ENCODE results near the gene CIITA.
A peak's percentile ranks its signal among the peaks of the same experiment; 100 is the strongest.

DNA sequence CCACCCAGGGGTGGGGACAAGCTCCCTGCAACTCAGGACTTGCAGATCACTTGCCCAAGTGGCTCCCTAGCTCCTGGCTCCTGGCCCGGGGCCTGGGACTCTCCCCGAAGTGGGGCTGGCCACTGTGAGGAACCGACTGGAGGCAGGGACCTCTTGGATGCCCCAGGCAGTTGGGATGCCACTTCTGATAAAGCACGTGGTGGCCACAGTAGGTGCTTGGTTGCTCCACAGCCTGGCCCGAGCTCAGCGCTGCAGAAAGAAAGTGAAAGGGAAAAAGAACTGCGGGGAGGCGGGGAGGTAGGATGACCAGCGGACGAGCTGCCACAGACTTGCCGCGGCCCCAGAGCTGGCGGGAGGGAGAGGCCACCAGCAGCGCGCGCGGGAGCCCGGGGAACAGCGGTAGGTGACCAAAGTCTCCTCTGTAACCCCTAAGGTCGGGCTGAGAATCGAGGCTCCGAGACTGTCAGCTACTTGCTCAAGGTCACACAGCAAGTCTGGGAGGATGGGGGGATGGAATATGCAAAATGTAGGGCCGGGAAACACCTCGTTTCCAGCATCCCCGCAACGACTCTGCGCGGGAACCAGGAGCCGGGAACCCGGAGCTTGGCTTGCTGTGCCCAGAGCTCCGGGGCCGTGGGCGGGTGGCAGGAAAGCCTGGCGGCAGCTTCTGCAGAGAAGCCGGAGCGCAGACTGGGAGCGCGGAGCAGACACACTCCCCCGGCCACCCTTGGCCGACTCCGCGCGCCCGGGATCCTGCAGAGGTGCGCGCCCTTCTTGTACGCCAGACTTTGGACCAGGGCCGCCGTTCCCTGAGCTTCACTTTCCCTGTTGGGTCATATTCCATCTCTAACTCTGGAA lies 1.9 kb downstream of the CIITA start:
- TF ChIP-seq, protein P1, sequence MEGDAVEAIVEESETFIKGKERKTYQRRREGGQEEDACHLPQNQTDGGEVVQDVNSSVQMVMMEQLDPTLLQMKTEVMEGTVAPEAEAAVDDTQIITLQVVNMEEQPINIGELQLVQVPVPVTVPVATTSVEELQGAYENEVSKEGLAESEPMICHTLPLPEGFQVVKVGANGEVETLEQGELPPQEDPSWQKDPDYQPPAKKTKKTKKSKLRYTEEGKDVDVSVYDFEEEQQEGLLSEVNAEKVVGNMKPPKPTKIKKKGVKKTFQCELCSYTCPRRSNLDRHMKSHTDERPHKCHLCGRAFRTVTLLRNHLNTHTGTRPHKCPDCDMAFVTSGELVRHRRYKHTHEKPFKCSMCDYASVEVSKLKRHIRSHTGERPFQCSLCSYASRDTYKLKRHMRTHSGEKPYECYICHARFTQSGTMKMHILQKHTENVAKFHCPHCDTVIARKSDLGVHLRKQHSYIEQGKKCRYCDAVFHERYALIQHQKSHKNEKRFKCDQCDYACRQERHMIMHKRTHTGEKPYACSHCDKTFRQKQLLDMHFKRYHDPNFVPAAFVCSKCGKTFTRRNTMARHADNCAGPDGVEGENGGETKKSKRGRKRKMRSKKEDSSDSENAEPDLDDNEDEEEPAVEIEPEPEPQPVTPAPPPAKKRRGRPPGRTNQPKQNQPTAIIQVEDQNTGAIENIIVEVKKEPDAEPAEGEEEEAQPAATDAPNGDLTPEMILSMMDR (IDR thresholded peaks at IDR 0.05): no peak
- no peak for TF ChIP-seq POLR2A (IDR thresholded peaks at IDR 0.05)
- TF ChIP-seq POLR2AphosphoS5 (IDR thresholded peaks at IDR 0.05): peak in 1 of 3 donors; percentile 6
